NCI-H345 treated with DMSO at 0.1 percent for 48 hours (cell line): ENCODE results near the gene ADAMTSL3.
"Not testable (repeated sequence)": the region's sequence is repeated elsewhere in the genome, so short reads cannot be mapped to it uniquely, and the experiment has no call there.

Experiments used
- DNase-seq: peaks from one replicate; lab custom pipeline; 2025; ENCODE audit not compliant: unreplicated experiment; lab: John Stamatoyannopoulos, UW

ADAMTSL3 gene

DNA sequence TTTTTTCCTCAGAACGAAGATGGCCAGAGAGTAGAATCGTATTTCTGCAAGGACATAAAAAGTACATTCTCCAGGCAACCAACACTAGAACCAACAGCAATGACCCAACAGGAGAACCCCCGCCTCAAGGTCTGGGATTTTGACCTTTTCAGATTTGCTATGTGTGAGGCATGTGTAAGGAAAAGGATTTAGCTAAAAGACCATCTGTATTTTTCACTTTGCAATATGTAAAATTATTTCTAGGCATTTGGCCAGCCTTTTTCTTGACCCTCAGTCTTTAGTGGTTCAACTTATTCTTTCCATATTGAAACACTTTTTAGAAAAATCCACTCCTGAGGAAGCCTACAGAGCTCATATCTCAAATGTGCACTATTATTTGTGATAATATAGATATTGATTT lies 362.4 kb downstream of the ADAMTSL3 start:
- DNase-seq, result no peak

DNA sequence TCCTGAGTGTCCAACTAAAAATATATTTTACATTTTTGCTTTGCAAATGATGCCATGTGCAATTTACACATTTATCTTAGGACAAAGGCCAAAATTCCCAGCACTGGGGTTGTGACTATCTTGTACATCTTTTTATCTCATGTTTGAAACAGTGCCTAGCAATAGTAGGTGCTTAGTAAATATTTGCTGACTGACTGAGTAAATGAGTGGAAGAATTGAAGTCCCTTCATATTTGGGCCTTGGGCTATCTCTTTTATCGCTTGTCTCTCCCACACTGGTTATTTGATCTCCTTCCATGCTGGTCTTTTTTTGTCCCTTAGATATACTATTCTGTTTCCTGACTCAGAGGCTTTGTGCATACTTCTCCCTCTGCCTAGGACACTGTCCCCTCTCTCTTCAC lies 368.6 kb downstream of the ADAMTSL3 start:
- no peak for DNase-seq

DNA sequence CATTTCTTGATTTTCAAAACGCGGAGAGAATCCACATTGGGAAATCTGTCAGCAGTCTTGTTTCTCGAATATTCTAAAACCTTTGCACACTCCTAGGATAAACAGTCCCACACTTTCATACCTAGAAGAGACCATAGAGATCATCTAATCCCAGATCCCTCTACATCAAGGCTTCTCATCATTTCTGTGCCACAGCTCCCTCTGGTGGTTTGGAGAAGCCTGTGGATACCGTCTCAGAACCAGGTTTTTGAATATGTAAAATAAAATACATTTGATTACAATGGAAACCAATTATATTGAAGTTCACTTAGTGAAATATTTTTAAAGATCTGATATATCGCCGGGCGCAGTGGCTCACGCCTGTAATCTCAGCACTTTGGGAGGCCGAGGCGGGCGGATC lies 369.7 kb downstream of the ADAMTSL3 start:
- no peak for DNase-seq

DNA sequence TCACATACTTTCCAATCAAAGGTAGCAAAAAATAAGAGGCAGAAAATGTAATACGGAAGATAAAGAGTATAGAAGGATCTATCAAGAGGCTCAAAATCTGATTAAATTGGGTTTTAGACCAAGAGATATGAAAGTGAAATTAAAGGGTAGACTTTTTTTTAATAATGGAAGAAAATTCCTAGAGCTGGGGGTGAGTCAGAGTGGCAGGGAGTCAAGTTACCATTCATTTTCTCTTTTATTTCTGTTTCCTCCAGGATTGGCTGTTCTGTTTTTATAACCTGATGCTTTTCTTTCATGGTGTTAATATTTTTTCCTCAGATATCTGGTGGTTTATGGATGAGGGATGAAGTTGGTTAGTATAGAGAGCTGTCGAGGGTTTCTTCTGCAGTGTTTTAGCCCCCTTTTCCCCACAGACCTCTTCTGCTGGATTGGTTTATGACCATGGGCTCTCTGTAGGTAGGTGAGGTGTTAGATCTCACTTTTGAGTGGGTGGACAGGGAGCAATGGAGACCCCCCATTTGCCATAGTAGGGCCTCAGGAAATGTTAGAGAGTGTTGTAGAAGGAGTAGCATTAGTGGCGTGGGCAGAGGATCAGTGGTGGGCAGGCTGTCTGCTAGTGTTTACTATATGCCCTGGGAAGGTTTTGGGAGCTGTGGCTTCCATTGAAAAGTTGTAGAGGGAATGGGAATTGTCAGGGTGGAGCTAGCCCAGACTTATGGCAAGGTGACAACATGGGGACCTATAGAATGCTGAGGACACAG lies 380.1 kb downstream of the ADAMTSL3 start:
- no peak for DNase-seq

DNA sequence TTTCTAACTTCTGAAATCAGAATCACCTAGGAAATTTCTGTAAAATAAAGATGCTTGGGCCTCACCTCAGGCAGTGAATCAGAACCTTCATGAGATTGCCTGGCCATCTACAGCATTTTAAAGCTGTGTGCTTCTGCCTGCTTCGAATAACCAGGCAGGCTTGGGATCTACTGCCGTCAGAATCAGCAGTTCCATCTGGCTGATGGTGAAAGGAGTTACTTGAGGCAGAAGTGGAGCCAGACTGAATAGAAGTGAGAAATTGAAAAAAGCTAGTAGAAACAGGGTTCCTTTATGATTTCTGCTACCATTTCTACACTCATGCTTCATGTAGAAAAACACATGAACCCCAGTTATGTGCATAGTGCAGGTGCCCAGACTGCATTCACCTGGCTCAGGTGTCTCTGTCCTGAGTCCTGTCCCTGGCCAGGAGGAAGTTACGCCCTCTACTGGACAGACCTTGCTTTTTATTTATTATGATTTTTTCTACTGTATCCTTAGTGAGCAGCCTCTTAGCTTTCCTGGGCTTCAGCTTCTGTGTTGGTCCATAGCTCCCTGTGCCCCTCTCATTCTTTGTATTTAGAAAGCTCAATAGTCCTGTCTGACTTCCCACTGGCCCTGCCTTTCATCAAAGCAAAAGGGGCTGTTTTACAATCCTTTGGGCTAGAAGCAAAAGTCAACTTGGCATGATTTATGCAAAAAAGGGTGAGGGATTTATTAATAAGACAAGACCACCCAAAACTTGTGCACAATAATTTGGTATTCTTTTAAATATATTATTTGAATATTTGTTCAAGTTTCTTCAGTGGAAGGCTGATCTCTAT lies 380.9 kb downstream of the ADAMTSL3 start:
- no peak for DNase-seq

DNA sequence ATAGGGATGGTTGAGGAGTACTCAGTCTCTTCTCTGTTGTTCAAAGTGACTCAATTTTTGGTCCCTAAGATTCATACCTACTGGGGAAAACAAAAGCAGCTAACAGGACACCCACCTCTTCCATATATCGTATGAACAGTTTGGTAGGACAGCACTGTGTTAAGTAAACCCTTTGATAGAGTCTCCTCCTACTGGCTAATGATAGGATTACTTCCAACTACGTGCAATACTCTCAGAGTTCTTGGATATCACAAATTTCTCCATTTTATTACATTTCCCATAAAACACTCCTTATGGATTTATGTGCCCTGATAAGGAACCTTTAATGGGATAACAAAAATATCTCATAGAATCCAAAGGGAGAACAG lies 381.5 kb downstream of the ADAMTSL3 start:
- DNase-seq, result no peak

DNA sequence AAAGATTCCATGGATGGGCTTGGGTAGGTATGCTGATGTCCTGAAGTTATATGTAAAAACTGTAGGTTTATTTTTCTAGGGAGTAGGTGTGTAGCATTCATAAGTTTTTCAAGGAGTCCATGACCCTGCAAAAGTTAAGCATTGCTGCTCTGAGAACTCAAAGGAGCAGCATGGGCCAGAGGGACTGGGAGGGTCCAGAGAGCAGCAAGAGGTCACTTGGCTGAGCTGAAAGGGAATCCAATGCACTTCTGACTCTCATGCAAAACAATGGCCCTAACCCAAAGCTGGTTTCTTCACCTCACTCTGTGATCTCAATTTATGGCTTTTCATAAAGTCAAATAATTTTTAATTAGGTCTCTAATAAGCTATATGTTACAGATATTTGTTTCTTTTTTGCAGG lies 383.4 kb downstream of the ADAMTSL3 start:
- no peak for DNase-seq

DNA sequence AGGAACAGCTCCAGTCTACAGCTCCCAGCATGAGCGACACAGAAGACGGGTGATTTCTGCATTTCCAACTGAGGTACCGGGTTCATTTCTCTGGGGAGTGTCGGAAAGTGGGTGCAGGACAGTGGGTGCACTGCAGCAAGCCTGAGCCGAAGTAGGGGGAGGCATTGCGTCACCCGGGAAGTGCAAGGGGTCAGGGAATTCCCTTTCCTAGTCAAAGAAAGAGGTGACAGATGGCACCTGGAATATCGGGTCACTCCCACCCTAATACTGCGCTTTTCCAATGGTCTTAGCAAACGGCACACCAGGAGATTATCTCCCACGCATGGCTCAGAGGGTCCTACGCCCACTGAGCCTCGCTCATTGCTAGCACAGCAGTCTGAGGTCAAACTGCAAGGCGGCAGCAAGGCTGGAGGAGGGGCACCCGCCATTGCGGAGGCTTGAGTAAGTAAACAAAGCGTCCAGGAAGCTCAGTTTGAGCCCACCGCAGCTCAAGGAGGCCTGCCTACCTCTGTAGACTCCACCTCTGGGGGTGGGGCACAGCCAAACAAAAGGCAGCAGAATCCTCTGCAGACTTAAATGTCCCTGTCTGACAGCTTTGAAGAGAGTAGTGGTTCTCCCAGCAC lies 388.6 kb downstream of the ADAMTSL3 start:
- not testable (repeated sequence) for DNase-seq

DNA sequence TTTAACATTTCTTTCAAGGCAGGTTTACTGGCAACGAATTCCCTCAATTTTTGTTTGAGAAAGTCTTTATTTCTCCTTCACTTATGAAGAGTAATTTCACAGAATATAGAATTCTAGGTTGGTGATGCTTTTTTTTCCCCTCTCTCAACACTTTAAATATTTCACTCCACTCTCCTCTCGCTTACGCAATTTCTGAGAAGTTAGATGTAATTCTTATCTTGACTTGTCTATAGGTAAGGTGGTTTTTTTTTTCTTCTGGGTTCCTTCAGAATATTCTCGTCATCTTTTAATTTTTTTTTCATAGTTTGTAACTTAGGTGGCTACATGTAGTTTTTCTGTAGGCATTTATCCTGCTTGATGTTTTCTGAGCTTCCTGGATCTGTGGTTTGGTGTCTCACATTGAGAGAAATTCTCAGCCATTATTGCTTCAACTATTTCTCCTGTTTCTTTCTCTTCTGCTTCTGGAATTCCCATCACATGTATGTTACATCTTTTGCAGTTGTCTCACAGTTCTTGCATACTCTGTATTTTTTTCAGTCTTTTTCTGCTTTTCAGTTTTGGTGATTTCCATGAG lies 392.2 kb downstream of the ADAMTSL3 start:
- no peak for DNase-seq

DNA sequence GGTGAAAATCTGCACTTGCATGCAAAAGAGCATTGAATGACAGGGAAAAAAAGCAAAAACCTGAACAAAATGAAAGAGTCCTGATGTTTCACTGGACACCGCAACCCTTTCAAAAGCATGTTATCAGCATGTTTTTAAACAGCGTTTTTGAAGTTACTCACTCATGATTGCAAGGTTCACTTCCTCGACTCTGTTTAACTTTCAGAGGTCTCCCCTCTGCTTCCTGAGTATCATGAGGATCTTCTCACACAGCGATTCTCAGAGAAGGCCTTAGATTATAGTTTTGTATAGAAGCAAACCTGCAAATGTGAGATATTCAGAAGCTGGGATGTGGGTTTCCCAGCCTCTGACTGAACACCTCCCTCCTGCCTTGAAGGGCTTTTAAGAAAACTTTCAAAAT lies 395.6 kb downstream of the ADAMTSL3 start:
- DNase-seq, result not testable (repeated sequence)

DNA sequence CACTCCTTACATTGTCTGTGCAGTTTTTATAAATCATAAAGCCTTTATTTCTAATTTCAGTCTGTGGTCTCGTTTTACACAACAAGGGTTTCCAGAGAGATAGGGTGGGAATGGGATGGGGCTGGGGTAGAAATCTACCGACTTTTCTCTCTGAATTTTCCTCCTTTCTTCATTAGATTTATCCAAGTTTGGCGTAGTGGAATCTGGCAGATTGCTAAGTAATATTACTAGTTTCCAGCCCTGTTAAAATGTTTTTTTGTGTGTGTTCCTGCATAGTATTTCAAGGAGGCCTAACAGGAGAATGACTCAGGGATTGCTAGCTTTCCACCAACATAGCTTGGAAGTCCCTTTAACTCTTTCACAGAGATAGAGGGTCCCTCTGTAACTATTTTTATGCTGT lies 396.2 kb downstream of the ADAMTSL3 start:
- DNase-seq, result no peak

DNA sequence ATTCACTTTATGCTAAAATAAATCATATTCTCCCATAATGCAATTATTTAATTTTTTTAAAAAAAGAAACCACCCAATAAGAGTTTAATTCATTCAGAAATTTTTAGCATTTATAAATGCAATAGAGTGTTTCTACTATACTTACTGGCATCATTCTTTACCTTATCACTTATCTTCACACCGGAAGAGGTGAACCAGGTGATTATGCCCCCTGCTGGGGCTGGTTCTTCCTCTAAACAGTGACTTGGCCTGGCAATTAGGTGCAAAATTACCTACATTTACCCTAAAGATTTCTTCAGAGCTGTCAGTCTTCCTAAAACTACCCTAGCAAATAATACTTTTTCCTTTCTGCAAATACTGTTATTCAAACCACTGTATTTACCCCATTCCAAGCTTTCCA lies 397.2 kb downstream of the ADAMTSL3 start:
- not testable (repeated sequence) for DNase-seq

DNA sequence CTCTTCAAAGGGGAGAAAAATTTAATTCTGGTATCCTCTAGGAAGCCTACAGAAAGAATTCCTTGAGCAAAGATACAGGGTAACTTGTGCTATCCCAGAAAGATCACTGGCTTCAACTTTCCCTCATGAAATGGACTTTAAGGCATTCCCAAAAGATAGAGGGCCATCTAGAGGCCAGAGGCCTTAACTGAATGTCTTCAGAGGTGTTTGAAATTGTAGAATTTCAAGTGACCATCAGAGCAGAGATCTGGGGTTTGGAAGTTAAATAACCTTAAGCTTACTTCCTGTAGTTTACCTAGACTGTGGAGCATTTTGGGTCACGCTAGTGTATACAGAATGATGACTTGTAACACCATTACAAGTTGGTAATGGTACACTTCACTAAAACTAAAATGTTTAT lies 400.6 kb downstream of the ADAMTSL3 start:
- not testable (repeated sequence) for DNase-seq

DNA sequence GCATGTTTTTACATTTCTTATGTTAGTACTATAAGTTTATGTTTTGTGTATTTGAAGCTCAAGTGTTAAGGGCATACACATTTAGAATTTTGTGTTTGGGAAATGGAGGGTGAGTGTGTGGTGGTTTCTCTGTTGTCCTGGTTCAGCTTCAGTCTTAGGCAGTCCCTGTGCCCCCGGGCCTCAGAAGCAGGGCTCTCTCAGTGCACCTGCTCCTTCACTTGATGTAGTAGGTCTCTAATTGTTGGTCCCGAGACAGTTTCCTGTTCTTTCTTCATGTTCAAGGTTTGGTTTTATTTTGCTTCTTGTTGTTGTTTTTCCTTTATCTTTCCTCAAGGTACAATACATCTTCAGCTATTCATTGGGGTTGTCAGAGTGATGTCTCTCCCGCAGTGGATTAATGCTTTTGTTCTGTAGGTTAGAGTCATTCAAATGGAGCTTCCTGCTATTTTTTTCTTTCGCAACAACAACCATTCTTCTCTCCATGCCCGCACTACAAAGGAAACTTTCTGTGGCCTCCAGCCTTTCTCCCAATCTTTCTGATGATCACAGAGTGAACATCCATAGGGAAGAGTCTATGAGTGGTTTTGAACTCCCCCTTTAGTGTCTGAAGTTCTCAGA lies 403.9 kb downstream of the ADAMTSL3 start:
- no peak for DNase-seq

DNA sequence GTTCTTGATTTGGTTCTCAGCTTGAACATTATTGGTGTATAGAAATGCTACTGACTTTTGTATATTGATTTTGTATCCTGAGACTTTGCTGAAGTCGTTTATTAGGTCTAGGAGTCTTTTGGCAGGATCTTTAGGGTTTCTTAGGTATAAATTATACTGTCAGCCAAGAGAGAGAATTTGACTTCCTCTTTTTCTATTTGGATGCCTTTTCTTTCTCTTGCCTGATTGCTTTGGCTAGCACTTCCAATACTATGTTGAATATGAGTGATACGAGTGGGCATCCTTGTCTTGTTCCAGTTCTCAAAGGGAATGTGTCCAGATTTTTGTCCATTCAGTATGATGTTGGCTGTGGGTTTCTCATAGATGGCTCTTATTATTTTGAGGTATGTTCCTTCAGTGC lies 409.8 kb downstream of the ADAMTSL3 start:
- not testable (repeated sequence) for DNase-seq

DNA sequence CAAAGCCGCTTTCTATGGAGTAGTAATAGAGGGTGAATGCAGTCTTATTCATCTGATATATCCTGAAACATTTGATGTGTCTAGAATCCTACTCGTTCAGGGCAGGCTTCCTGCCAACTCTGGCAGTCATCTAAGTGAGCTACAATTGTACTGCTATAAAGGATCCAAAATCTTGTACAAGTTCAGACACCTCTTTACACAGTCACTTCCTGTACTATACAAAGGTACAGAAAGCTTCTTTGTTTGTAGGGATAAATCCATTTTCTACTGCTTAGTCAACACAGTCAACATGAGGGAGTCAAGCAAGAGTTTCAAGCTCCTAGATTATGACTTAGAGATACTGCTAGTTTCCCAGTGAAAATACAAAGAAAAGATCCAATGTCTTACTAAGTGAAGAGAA lies 414.8 kb downstream of the ADAMTSL3 start:
- not testable (repeated sequence) for DNase-seq

DNA sequence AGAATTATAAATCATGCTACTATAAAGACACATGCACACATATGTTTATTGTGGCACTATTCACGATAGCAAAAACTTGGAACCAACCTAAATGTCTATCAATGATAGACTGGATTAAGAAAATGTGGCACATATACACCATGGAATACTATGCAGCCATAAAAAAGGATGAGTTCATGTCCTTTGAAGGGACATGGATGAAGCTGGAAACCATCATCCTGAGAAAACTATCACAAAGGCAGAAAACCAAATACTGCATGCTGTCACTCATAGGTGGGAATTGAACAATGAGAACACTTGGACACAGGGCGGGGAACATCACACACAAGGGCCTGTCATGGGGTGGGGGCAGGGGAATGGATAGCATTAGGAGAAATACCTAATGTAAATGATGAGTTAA lies 424.1 kb downstream of the ADAMTSL3 start:
- DNase-seq, result not testable (repeated sequence)

DNA sequence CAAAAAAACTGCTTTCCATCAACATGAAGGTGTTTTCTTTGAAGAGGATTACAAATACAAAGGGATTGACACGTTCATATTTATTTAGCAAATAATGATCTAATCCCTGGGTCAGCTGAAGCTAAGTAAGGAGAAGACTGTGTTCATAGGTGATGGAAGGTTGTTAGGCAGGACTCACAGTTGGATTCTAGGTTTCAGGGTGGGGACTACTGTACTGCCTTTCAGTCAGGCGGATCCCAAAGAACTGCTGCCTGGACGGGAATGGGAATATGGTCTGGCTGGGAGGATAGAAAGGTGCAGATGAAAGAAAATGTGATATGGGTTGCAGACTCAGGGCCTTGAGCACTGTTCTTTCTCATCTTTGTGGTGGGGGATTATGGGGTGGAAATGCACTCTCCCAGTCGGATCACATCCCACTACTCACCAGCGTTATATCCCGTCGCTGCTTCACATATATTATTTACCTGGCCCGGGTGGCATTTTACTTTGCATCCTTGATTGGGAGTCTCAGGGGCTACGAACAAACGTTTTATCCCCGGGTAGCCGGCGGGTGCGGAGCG lies 425.5 kb downstream of the ADAMTSL3 start:
- peak; percentile 40 for DNase-seq

DNA sequence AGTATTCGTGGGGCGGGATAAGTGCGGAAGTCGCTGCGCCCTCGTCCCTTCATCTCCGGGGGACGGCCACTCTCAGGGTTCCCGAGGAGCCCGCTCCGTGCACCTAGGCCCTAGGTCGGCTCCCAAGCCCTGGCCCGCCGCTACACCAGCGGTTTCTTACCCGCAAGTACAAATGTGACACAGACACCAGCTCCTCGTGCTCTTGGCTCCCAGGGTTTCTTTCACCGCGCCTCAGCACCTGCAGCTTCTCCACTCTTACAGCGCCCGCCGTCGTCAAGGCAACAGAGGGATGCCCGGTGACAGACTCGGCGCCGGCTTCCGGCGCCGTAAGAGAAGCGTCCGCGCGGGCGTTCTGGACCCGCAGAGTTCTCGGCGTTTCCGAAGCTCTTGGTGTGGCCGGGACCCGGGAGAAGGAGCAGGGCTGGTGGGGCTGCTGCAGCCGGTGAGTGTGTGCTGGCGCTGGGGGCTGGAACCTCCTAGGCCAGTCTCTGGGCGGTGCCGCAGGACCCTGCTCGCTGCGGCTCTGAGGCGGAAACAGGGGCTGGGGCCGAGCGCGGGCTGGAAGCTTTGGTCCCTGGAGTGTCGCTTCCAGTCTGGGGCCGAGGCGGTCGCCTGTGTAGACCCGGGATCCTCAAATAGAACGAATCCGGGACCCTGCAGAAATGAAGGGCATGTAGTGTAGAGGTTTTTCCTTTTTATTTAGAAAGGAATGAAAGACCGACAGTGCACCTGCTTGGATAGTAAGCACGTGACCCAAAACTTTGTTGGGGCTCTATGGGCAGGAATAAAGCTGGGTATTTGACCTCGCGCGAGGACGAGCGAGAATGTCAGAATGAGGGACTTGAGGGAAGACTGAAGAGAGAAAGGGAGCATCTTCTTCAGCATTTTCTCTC lies 426.2 kb downstream of the ADAMTSL3 start:
- DNase-seq, result peak; percentile 25

DNA sequence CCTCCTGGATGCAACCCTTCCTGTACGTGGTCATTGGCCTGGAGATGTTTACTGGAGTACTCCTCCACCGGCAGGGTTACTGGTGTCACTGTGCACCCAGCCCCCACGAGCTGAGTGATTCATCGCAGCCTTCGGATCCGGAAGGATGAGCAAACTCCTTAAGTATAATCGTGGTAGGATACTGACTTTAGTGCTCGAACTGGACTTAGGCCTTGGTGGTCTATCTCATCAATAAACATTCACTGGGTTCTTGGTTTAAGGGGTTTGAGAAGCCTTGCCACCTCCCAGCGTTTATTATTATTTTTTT lies 426.8 kb downstream of the ADAMTSL3 start:
- not testable (repeated sequence) for DNase-seq
